ENCODE results near the gene MRTFA.

DNA sequence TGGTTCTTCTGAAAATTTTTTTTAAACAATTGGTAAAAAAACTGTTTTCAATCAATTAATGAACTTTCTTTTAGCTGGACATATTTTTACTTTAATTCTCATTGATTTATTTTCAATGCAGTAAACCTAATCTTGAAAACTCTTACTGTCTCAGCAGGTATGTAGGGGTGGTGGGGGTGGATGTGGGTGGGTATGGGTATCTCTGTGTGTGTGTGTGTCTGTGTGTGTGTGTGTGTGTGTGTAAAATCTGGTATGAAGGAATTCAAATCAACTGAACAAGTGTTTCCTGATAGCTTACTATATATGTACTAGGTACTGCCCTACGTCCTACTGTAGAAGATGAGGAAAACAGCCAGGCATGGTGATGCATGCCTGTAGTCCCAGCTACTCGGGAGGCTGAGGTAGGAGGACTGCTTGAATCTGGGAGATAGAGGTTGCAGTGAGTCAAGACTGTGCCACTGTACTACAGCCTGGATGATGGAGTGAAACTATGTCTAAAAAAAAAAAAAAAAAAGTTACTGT, 75.5 kb downstream of the MRTFA start:
- TF ChIP-seq, protein P1, sequence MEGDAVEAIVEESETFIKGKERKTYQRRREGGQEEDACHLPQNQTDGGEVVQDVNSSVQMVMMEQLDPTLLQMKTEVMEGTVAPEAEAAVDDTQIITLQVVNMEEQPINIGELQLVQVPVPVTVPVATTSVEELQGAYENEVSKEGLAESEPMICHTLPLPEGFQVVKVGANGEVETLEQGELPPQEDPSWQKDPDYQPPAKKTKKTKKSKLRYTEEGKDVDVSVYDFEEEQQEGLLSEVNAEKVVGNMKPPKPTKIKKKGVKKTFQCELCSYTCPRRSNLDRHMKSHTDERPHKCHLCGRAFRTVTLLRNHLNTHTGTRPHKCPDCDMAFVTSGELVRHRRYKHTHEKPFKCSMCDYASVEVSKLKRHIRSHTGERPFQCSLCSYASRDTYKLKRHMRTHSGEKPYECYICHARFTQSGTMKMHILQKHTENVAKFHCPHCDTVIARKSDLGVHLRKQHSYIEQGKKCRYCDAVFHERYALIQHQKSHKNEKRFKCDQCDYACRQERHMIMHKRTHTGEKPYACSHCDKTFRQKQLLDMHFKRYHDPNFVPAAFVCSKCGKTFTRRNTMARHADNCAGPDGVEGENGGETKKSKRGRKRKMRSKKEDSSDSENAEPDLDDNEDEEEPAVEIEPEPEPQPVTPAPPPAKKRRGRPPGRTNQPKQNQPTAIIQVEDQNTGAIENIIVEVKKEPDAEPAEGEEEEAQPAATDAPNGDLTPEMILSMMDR (IDR thresholded peaks at IDR 0.05) = no peak
- no peak for TF ChIP-seq POLR2A (IDR thresholded peaks at IDR 0.05)

Data from uterus (tissue), 2 donors.